Activated CD8-positive, alpha-beta memory T cell treated with anti-CD3 and anti-CD28 coated beads for 36 hours (primary cell): Measurements from ENCODE around the gene KIF16B. TPM values are rescaled to one million over a fixed set of nuclear protein-coding genes. Genes with fewer than 3 reads are reported as not detected.
"Not testable (repeated sequence)": the region's sequence is repeated elsewhere in the genome, so short reads cannot be mapped to it uniquely, and the experiment has no call there.

Source experiments
- CTCF ChIA-PET: fragments of 350-600 bp; sonication (Branson Sonifier 250); formaldehyde crosslinking; loops from one replicate; lab custom pipeline; 2021; ENCODE audit warnings: antibody characterized with exemption; lab: Charles Lee
- POLR2A ChIA-PET: fragments of 350-600 bp; sonication (Branson Sonifier 250); formaldehyde crosslinking; loops from one replicate; lab custom pipeline; 2021; ENCODE audit warnings: antibody characterized with exemption; lab: Charles Lee
- total RNA-seq, 2 experiments: library from RNA; stranded (reverse); gene quantifications; one replicate each; pipeline ENCODE4 v1.2.3, GENCODE V29; 2021

The KIF16B gene
- total RNA-seq, result 1 to 10 TPM; 3.2 TPM

GRCh38 chr20:16573001-16573965 lies at the start of gene KIF16B:
Gene KIF16B (minus strand): TSS chr20:16573448. CDS start chr20:16573275, 173 bp downstream.
- ChIA-PET POLR2A (no interaction called here), CTCF (no interaction called here)

GRCh38 chr20:16622501-16622900 lies 49.3 kb upstream of the KIF16B start:
- ChIA-PET POLR2A (no interaction called here), CTCF (no interaction called here)

GRCh38 chr20:16621435-16622141 lies 48.3 kb upstream of the KIF16B start:
- ChIA-PET CTCF (no interaction called here), POLR2A (no interaction called here)

- ChIA-PET CTCF (no interaction called here), POLR2A (no interaction called here)
These were observed 47.7 kb upstream of the KIF16B start for GRCh38 chr20:16620961-16621360.

GRCh38 chr20:16619953-16620352 lies 46.7 kb upstream of the KIF16B start:
- ChIA-PET CTCF (no interaction called here), POLR2A (no interaction called here)

- CTCF ChIA-PET, result no interaction called here
- POLR2A ChIA-PET, result no interaction called here
These were observed 43.8 kb upstream of the KIF16B start for GRCh38 chr20:16617056-16617455.

GRCh38 chr20:16616317-16616716 lies 43.1 kb upstream of the KIF16B start:
- CTCF ChIA-PET, result no interaction called here
- POLR2A ChIA-PET, result no interaction called here

- ChIA-PET CTCF (no interaction called here), POLR2A (no interaction called here)
These were observed 42.0 kb upstream of the KIF16B start for GRCh38 chr20:16615199-16615598.

GRCh38 chr20:16613954-16614353 lies 40.7 kb upstream of the KIF16B start:
- ChIA-PET POLR2A (no interaction called here), CTCF (no interaction called here)

- ChIA-PET POLR2A (no interaction called here), CTCF (no interaction called here)
These were observed 39.5 kb upstream of the KIF16B start for GRCh38 chr20:16612706-16613105.

GRCh38 chr20:16611817-16612216 lies 38.6 kb upstream of the KIF16B start:
- CTCF ChIA-PET, result no interaction called here
- POLR2A ChIA-PET, result no interaction called here

GRCh38 chr20:16609066-16609465 lies 35.8 kb upstream of the KIF16B start:
- POLR2A ChIA-PET, result no interaction called here

GRCh38 chr20:16608277-16608650 lies 35.0 kb upstream of the KIF16B start:
- POLR2A ChIA-PET, result no interaction called here
- CTCF ChIA-PET, result no interaction called here

More at GRCh38 chr20:16609066-16609465, 35.8 kb upstream of the KIF16B start:
- CTCF ChIA-PET, result no interaction called here

- POLR2A ChIA-PET, result no interaction called here
- CTCF ChIA-PET, result no interaction called here
These were observed 34.4 kb upstream of the KIF16B start for GRCh38 chr20:16607364-16608276.

GRCh38 chr20:16606468-16607070 lies 33.3 kb upstream of the KIF16B start:
- CTCF ChIA-PET, result no interaction called here
- POLR2A ChIA-PET, result no interaction called here

GRCh38 chr20:16601047-16601446 lies 27.8 kb upstream of the KIF16B start:
- ChIA-PET POLR2A (no interaction called here), CTCF (no interaction called here)

- CTCF ChIA-PET, result no interaction called here
These were observed 26.0 kb upstream of the KIF16B start for GRCh38 chr20:16599257-16599656.

GRCh38 chr20:16596991-16597390 lies 23.7 kb upstream of the KIF16B start:
- ChIA-PET CTCF (no interaction called here), POLR2A (no interaction called here)

More at GRCh38 chr20:16599257-16599656, 26.0 kb upstream of the KIF16B start:
- POLR2A ChIA-PET, result no interaction called here

GRCh38 chr20:16596404-16596803 lies 23.2 kb upstream of the KIF16B start:
- POLR2A ChIA-PET, result not testable (repeated sequence)

More at GRCh38 chr20:16596404-16596803, 23.2 kb upstream of the KIF16B start:
- CTCF ChIA-PET, result not testable (repeated sequence)
